Neural progenitor cell (in vitro differentiated cells): Measurements from ENCODE around the gene COX6A2.

ENCODE experiments used
- CTCF ChIP-seq: fragments of 200-600 bp; sonication (generic); IDR thresholded peaks from 2 replicates; pipeline ENCODE4 v1.5.1; 2017; ENCODE audit warnings: antibody characterized with exemption, mild to moderate bottlenecking
- EZH2 ChIP-seq: fragments of 200-600 bp; sonication (generic); IDR thresholded peaks from 2 replicates; pipeline ENCODE4 v1.6.1; 2017; ENCODE audit warnings: antibody characterized with exemption, mild to moderate bottlenecking, moderate library complexity

- TF ChIP-seq CTCF (peak; percentile 61), EZH2 (peak; percentile 35)
These were observed 30.9 kb upstream of the COX6A2 start, which contains the start of gene ARMC5 for GRCh38 chr16:31458844-31459686.
